ENCODE data around the gene GRAMD2B. TPM values are rescaled to one million over a fixed set of nuclear protein-coding genes. Genes with fewer than 3 reads are reported as not detected.
A peak's percentile ranks its signal among the peaks of the same experiment; 100 is the strongest.

GRAMD2B gene
- total and polyA plus RNA-seq, 2 experiments from 2014 or later, result 90.4 to 128 TPM

DNA sequence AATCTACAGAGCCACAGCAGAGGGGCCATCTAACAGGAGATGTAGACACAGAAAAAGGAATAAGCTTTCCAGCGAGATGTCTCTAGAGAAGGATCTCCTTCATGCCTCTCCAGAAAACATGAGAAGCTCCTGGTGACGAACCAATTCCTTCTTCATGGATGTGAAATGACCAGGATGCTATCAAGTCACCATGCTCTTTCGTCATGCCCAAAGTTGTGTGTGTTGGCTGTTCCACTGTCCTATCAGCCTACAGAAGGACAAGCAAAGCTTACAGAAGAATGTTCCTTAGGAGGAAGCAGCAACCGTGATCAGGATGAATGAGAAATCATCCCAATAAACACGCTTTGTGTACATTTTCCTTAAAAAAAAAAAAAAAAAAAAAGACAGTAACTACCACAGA is 117.4 kb downstream of the GRAMD2B start:
- Histone ChIP-seq H3K4me2 (ENCODE audit: unreplicated experiment) (no peak overlapping the region), H3K27me3 (replicated peaks; ENCODE audit: insufficient read depth) (no peaks in the 10 kb centered on the region), H4K20me1 (ENCODE audit: insufficient read depth) (no peaks in the 10 kb centered on the region), H3K27ac (no peak overlapping the region), H3K9me2 (ENCODE audit: insufficient read depth) (no peaks in the 10 kb centered on the region), H3K9me3 (ENCODE audit: low read depth) (no peaks in the 10 kb centered on the region), H3K36me3 (ENCODE audit: low read depth) (0 out of 2 replicates have a peak, but pooled peaks cover 7% of the 10 kb centered on the region), H2AFZ (peak overlapping the region; percentile 17; the same call in 1 of the 2 replicates), H3F3A (ENCODE audit: insufficient read depth) (no peaks in the 10 kb centered on the region), H3K9ac (no peak overlapping the region), H3K4me1 (ENCODE audit: insufficient read depth) (peaks cover 3% of the 10 kb centered on the region; the same call in 1 of the 2 replicates), H3K79me2 (ENCODE audit: insufficient read depth) (no peaks in the 10 kb centered on the region), H3K4me3 (no peak overlapping the region)
- in situ Hi-C loops (cut with MboI), result loop anchor here (25.0 kb wide), 1 partner anchor 528 kb away; no protein-coding TSS in a partner anchor
- DNase-seq, result peak; percentile 47
- TF ChIP-seq EZH2 (IDR thresholded peaks at IDR 0.05; ENCODE audit: insufficient read depth, poor library complexity, severe bottlenecking), result no peak
- no peak for TF ChIP-seq EZH2phosphoT487 (IDR thresholded peaks at IDR 0.05; ENCODE audit: insufficient read depth, low read depth)
- 21 to 33% methylated on average over 5 of the region's 5 CpGs for WGBS, 2 experiments (ENCODE audit: low coverage in 1 of 2, low lambda C conversion rate in 2 of 2, missing lambda C conversion rate in 2 of 2)

- Histone ChIP-seq H3K9me3 (ENCODE audit: low read depth) (no peaks in the 10 kb centered on the region), H3K9me2 (ENCODE audit: insufficient read depth) (no peaks in the 10 kb centered on the region), H3K36me3 (ENCODE audit: low read depth) (peaks cover 22% of the 10 kb centered on the region), H3K27me3 (replicated peaks; ENCODE audit: insufficient read depth) (no peaks in the 10 kb centered on the region), H3F3A (ENCODE audit: insufficient read depth) (no peaks in the 10 kb centered on the region), H4K20me1 (ENCODE audit: insufficient read depth) (no peaks in the 10 kb centered on the region), H2AFZ (no peak overlapping the region), H3K27ac (no peak overlapping the region), H3K79me2 (ENCODE audit: insufficient read depth) (no peaks in the 10 kb centered on the region), H3K9ac (no peak overlapping the region), H3K4me2 (ENCODE audit: unreplicated experiment) (no peak overlapping the region), H3K4me3 (no peak overlapping the region), H3K4me1 (ENCODE audit: insufficient read depth) (peaks cover 3% of the 10 kb centered on the region; the same call in 1 of the 2 replicates)
- TF ChIP-seq EZH2phosphoT487 (IDR thresholded peaks at IDR 0.05; ENCODE audit: insufficient read depth, low read depth), result no peak
- no peak for TF ChIP-seq EZH2 (IDR thresholded peaks at IDR 0.05; ENCODE audit: insufficient read depth, poor library complexity, severe bottlenecking)
- DNase-seq, result no peak
- in situ Hi-C loops (cut with MboI), result loop anchor here (25.0 kb wide), 1 partner anchor 530 kb away; no protein-coding TSS in a partner anchor
- WGBS, 2 experiments (ENCODE audit: low coverage in 1 of 2, low lambda C conversion rate in 2 of 2, missing lambda C conversion rate in 2 of 2), result 48 to 56% methylated on average over 2 of the region's 2 CpGs
Observed at GRCh38 chr5:126542441-126542840, 119.2 kb downstream of the GRAMD2B start.

- Histone ChIP-seq H3K79me2 (ENCODE audit: insufficient read depth) (no peaks in the 10 kb centered on the region), H3K9me3 (ENCODE audit: low read depth) (no peaks in the 10 kb centered on the region), H3K4me1 (ENCODE audit: insufficient read depth) (peaks cover 3% of the 10 kb centered on the region; the same call in 1 of the 2 replicates), H3K27me3 (replicated peaks; ENCODE audit: insufficient read depth) (no peaks in the 10 kb centered on the region), H3F3A (ENCODE audit: insufficient read depth) (no peaks in the 10 kb centered on the region), H3K4me3 (no peak overlapping the region), H3K9me2 (ENCODE audit: insufficient read depth) (no peaks in the 10 kb centered on the region), H3K27ac (no peak overlapping the region), H4K20me1 (ENCODE audit: insufficient read depth) (no peaks in the 10 kb centered on the region), H2AFZ (no peak overlapping the region), H3K36me3 (ENCODE audit: low read depth) (peaks cover 25% of the 10 kb centered on the region), H3K4me2 (ENCODE audit: unreplicated experiment) (no peak overlapping the region), H3K9ac (no peak overlapping the region)
- no peak for DNase-seq
- in situ Hi-C loops (cut with MboI), result loop anchor here (25.0 kb wide), 1 partner anchor 531 kb away; no protein-coding TSS in a partner anchor
- TF ChIP-seq EZH2phosphoT487 (IDR thresholded peaks at IDR 0.05; ENCODE audit: insufficient read depth, low read depth) (no peak), EZH2 (IDR thresholded peaks at IDR 0.05; ENCODE audit: insufficient read depth, poor library complexity, severe bottlenecking) (no peak)
- WGBS, 2 experiments (ENCODE audit: low coverage in 1 of 2, low lambda C conversion rate in 2 of 2, missing lambda C conversion rate in 2 of 2), result 100% methylated on average over 1 of the region's 1 CpG
Observed at GRCh38 chr5:126543009-126543408, 119.8 kb downstream of the GRAMD2B start.

DNA sequence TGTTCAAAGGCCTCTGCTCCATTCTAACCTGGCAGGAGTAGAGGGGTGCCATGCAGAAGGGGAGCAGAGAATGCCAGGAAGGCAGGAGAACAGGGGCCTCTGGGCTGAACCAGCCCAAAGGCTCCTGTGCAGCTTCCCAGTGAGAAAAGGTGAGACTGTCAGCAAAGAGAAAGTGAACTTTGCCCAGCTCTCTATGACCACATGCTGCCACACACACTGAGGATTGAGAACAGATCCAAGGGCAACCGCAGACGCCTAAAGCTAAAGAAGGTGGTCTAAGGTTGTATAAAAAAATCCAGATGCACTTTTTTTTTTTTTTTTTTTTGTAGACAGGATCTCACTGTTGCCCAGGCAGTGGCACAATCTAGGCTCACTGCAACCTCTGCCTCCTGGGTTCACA is 120.5 kb downstream of the GRAMD2B start:
- no peaks in the 10 kb centered on the region for H3F3A ChIP-seq (ENCODE audit: insufficient read depth)
- H3K9me3 ChIP-seq (ENCODE audit: low read depth), result no peaks in the 10 kb centered on the region
- H3K79me2 ChIP-seq (ENCODE audit: insufficient read depth), result no peaks in the 10 kb centered on the region
- no peaks in the 10 kb centered on the region for H4K20me1 ChIP-seq (ENCODE audit: insufficient read depth)
- no peak for DNase-seq
- no peak overlapping the region for H2AFZ ChIP-seq
- no peak overlapping the region for H3K4me2 ChIP-seq (ENCODE audit: unreplicated experiment)
- H3K9ac ChIP-seq, result no peak overlapping the region
- H3K27ac ChIP-seq, result no peak overlapping the region
- H3K27me3 ChIP-seq (replicated peaks; ENCODE audit: insufficient read depth), result no peaks in the 10 kb centered on the region
- H3K4me1 ChIP-seq (ENCODE audit: insufficient read depth), result peaks cover 3% of the 10 kb centered on the region; the same call in 1 of the 2 replicates
- no peaks in the 10 kb centered on the region for H3K9me2 ChIP-seq (ENCODE audit: insufficient read depth)
- TF ChIP-seq EZH2phosphoT487 (IDR thresholded peaks at IDR 0.05; ENCODE audit: insufficient read depth, low read depth) (no peak), EZH2 (IDR thresholded peaks at IDR 0.05; ENCODE audit: insufficient read depth, poor library complexity, severe bottlenecking) (no peak)
- no peak overlapping the region for H3K4me3 ChIP-seq
- 96 to 100% methylated on average over 2 of the region's 2 CpGs for WGBS, 2 experiments (ENCODE audit: low coverage in 1 of 2, low lambda C conversion rate in 2 of 2, missing lambda C conversion rate in 2 of 2)
- H3K36me3 ChIP-seq (ENCODE audit: low read depth), result peaks cover 25% of the 10 kb centered on the region
- in situ Hi-C loops (cut with MboI), result loop anchor here (25.0 kb wide), 1 partner anchor 531 kb away; no protein-coding TSS in a partner anchor

Other genes starting within 250 kb of the GRAMD2B start
- 41.3 and 45.8 TPM in 2 replicates for gene ALDH7A1, start 171.8 kb downstream of the GRAMD2B start, total RNA-seq (2014; rRNA removed; shearing (Covaris generic))
- gene ALDH7A1, start 171.8 kb downstream of the GRAMD2B start, polyA plus RNA-seq (2016; fragmentation: Nextera tagmentation; extraction: Ambion mirVana), result 108 and 113 TPM in 2 replicates
- gene PHAX, start 177.5 kb downstream of the GRAMD2B start, total RNA-seq (2014; rRNA removed; shearing (Covaris generic)), result 85.7 and 86.5 TPM in 2 replicates
- 124 and 135 TPM in 2 replicates for gene PHAX, start 177.5 kb downstream of the GRAMD2B start, polyA plus RNA-seq (2016; fragmentation: Nextera tagmentation; extraction: Ambion mirVana)

All from GM23248 (cell line).